HG02973 (cell line): ENCODE measurements around the gene SLC2A10.
A peak's percentile ranks its signal among the peaks of the same experiment; 100 is the strongest.

Experiments used
- ATAC-seq: cut with Tn5 transposase; IDR thresholded peaks from one replicate; pipeline ENCODE4 v1.9.1; 2021; ENCODE audit warnings: moderate library complexity; ENCODE audit not compliant: unreplicated experiment

SLC2A10 gene

GRCh38 chr20:46681032-46681854 lies 28.2 kb upstream of the SLC2A10 start:
- ATAC-seq, result no peak

GRCh38 chr20:46682063-46682821 lies 27.2 kb upstream of the SLC2A10 start:
- ATAC-seq, result no peak

GRCh38 chr20:46683011-46683667 lies 26.3 kb upstream of the SLC2A10 start:
- ATAC-seq, result no peak

GRCh38 chr20:46683668-46683938 lies 25.8 kb upstream of the SLC2A10 start:
- no peak for ATAC-seq

- ATAC-seq, result no peak
Observed at GRCh38 chr20:46683939-46684750, 25.3 kb upstream of the SLC2A10 start.

GRCh38 chr20:46688151-46689081 lies 21.0 kb upstream of the SLC2A10 start:
- no peak for ATAC-seq

GRCh38 chr20:46689082-46689753 lies 20.2 kb upstream of the SLC2A10 start, which contains the start of gene TP53RK:
Gene TP53RK, minus strand, starts transcription at chr20:46689444. Its CDS starts 30 bp downstream, at chr20:46689414.
- ATAC-seq, result peak; percentile 91

- ATAC-seq, result no peak
Observed at GRCh38 chr20:46689754-46690085, 19.7 kb upstream of the SLC2A10 start.

- ATAC-seq, result no peak
Observed at GRCh38 chr20:46690219-46691106, 19.0 kb upstream of the SLC2A10 start.

- ATAC-seq, result no peak
Observed at GRCh38 chr20:46691196-46691595, 18.3 kb upstream of the SLC2A10 start.

GRCh38 chr20:46694484-46694883 lies 15.0 kb upstream of the SLC2A10 start:
- ATAC-seq, result no peak

- ATAC-seq, result no peak
Observed at GRCh38 chr20:46695892-46696291, 13.6 kb upstream of the SLC2A10 start.

- no peak for ATAC-seq
Observed at GRCh38 chr20:46696791-46697279, 12.6 kb upstream of the SLC2A10 start.

GRCh38 chr20:46698788-46699187 lies 10.7 kb upstream of the SLC2A10 start:
- no peak for ATAC-seq

GRCh38 chr20:46699651-46700359 lies 9.6 kb upstream of the SLC2A10 start:
- no peak for ATAC-seq

GRCh38 chr20:46700481-46700880 lies 9.0 kb upstream of the SLC2A10 start:
- no peak for ATAC-seq

GRCh38 chr20:46701057-46701456 lies 8.4 kb upstream of the SLC2A10 start:
- no peak for ATAC-seq

GRCh38 chr20:46701556-46701955 lies 7.9 kb upstream of the SLC2A10 start:
- no peak for ATAC-seq
